Measurements from ENCODE around the gene C1orf216.
"Not testable (repeated sequence)": the region's sequence is repeated elsewhere in the genome, so short reads cannot be mapped to it uniquely, and the experiment has no call there.

Gene C1orf216

DNA sequence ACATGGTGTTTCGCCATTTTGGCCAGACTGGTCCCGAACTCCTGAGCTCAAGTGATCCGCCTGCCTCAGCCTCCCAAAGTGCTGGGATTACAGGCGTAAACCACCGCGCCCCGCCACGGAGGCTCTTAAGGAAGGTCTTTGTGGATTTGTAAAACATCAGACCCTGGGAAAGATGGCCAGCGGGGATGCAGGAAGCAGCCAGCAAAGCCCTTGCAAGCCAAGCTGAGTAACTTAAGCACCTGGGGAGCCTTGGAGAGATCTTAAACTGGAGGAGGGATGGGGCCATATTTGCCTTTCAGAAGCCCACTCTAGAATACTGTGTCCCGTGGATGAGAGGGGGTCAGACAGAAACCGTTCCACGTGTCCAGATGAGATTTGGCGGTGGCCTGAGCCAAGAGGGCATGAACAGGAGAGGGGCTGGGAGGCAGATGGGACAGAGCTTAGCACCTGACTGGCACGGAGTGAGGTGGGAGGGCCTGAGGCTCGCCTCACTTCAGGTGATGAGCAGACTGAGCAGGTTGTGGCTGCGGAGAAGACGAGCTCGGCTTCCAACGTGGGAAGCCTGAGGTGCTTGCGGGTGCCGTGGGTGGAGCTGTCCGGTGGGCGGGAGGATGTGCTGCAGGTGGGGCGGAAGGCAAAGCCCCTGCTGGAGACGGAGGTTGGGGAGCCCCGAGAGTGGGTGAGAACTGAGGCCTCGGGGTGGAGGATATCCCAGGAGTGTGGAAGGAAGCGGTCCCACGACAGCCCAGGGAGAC, 11.7 kb downstream of the C1orf216 start:
- peak in 1 of 2 experiments; percentile 37 for DNase-seq

DNA sequence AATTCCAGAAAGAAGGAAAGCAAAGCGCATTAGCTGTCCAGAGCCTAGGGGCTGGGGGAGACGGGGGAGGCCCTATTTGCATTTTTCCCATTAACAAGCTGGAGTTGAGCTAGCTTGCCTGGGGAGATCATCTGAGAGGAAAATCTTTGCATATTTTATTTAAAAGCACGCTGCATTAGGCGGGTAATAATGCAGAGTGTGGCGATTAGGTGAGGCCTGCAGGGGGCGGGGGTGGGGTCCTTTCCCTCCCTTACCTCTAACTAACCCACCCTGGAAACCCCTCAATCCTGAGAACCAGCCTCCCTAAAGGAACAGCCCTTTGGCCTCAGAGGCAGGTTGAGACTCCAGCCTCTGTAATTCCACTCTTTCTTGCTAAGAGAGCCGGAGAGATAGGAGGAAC, 16.2 kb downstream of the C1orf216 start:
- no peak for DNase-seq

DNA sequence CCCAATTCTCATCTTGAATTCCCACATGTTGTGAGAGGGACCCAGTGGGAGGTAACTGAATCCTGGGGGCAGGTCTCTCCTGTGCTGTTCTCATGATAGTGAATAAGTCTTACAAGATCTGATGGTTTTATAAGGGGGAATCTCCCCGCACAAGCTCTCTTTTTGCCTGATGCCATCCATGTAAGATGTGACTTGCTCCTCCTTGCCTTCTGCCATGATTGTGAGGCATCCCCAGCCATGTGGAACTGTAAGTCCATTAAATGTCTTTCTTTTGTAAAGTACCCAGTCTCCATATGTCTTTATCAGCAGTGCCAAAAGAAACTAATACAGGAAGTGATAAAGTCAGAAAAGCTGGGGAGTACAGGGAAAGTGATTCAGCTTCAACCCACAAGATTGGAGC, 19.5 kb downstream of the C1orf216 start:
- DNase-seq, result not testable (repeated sequence)

DNA sequence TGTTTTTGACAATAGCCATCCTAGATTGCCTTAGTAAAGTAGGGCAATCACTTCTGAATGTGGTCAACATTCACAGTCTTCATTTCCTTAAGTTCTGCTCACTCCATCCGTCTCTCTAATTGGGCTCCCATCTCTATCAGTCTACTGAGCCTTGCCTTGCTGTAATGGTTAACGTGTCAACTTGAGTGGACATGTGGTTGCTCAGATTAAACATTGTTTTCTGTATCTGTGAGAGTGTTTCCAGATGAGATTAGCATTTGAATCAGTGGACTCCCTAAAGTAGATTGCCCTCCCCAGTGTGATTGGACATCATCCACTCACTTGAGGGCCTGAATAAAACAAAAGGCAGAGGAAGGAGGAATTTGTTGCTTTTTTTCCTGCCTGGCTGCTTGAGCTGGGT, 26.4 kb downstream of the C1orf216 start:
- DNase-seq, result no peak

GRCh38 chr1:35691571-35692220, 27.0 kb downstream of the C1orf216 start:
- no peak for DNase-seq

DNA sequence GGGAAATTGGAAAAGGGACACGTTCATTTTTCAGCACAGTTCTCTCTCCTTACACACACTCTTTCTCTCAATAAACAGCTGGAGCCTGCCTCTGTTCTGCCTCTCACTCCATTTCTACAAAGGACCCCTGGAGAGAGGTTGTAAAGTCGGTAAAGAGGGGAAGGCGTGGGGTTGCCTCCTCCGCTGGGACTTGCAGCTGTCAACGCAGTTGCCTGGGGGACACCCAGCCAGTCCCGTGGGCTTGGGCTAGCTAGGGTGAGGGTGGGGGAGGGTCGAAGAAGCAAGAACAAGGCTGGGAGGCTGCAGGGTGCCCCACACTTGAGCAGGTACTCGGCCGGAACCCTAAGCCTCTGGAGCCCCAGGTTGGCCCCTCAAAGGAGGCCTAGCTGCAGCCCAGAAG, 27.6 kb downstream of the C1orf216 start:
- no peak for DNase-seq

DNA sequence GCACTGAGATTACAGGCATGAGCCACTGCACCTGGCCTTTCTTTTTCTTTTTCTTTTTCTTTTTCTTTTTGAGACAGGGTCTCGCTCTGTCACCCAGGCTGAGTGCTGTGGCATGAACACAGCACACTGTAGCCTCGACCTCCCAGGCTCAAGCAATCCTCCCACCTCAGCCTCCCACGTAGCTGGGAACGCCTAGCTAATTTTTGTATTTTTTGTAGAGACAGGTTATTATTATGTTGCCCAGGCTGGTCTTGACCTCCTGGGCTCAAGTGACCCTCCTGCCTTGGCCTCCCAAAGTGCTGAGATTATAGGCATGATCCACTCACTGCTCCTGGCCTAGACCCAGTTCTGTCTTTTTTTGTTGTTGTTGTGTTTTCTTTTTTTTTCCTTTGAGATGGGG, 28.6 kb downstream of the C1orf216 start:
- DNase-seq, result not testable (repeated sequence)

DNA sequence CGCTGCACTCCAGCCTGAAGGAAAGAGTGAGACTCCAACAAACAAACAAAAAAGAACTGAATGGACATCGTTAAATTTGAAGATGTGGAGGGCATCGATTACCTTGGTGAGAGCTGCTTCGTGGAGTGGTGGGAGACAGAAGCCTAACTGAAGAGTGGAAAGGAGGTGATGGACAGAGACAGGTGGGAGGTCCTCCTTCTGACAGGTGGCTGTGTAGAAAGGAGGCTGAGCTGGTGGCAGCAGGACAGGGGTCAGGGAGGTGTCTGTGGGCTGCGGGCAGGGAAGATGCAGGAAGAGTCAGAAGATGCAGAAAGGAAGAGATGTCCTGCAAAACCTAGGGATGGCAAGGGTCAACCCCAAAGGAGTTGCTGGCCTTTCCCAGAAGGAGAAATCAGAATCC, 30.5 kb downstream of the C1orf216 start:
- DNase-seq, result no peak

DNA sequence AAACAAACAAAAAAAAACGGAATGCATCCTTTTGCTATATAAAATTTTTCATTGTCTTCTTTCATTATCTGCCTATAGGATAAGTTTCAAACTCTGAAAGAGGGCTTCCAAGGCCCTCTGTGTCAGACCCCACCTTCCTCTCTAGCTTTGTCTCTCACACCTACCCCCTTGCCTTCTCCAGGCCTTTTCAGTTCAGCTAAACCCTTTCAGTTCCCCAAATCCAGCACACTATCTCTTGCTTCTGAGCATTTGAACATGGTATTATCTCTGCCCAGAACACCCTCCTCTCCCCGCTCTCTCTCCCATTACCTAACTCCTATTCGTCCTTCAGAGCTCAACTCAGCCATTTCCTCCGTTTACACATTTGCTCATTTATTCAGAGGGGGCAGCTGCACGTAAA, 35.7 kb downstream of the C1orf216 start:
- no peak for DNase-seq

DNA sequence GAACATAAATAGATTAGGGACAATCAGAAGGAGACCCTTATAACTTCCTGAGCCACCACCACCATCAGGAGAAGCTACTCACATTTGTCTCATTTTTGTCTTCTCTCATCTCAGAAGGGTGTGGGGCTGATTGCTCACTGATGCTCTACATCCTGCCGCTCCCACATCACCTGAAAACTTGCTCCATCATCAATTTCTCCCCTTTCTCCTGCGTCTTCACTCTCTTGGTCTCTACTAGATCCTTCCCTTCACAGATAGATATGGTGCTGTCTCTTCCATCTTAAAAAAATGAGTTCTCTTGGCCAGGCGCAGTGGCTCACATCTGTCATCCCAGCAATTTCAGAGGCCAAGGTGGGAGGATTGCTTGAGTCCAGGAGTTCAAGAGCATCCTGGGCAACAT, 38.4 kb downstream of the C1orf216 start:
- DNase-seq, result no peak

GRCh38 chr1:35675773-35676172, 42.9 kb downstream of the C1orf216 start:
- no peak for DNase-seq

DNA sequence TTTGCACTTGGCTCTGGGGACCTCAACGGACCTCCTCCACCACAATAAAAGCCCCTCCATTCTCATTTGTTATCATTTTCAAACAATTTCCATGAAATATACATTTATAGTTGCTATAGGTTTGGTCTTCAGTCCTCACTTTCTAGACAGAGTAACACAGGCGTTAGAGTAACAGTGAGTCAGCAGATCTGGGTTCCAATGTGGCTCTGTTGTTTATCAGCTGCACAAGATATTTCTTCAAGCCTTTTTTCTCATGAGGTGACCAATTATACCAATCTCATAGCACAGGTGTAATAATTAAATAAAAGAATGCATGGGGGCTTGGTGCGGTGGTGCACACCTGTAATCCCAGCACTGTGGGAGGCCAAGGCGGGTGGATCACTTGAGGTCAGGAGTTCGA, 44.6 kb downstream of the C1orf216 start:
- no peak for DNase-seq

DNA sequence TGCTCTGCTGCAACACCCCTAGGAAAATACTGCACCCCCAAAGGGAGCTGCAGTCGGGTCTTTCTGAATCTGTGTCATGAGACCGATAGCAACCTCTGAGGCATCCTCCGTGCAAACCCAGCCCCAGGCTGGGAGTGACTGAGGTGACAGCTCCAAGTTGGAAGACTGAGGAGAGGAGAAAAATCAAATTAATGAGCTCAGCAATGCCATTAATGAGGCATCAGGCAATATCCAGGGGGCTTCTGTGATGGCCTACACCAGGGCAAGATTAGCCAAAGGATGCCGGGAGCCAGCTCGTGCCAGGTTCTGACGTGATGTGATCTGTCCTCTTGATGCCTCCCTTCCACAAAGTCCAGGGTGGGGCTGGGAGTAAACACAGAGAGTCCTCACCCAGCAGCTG, 46.6 kb downstream of the C1orf216 start:
- no peak for DNase-seq

- no peak for DNase-seq
Observed at GRCh38 chr1:35668506-35668905, 50.2 kb downstream of the C1orf216 start.

GRCh38 chr1:35666916-35667315, 51.8 kb downstream of the C1orf216 start:
- DNase-seq, result no peak

GRCh38 chr1:35666216-35666615, 52.5 kb downstream of the C1orf216 start:
- DNase-seq, result no peak
